Measurements from ENCODE around the gene BICD2. TPM values are rescaled to one million over a fixed set of nuclear protein-coding genes. Genes with fewer than 3 reads are reported as not detected.

Gene BICD2
- total RNA-seq, 1 donor from 2014 or later = 29.1 TPM

DNA sequence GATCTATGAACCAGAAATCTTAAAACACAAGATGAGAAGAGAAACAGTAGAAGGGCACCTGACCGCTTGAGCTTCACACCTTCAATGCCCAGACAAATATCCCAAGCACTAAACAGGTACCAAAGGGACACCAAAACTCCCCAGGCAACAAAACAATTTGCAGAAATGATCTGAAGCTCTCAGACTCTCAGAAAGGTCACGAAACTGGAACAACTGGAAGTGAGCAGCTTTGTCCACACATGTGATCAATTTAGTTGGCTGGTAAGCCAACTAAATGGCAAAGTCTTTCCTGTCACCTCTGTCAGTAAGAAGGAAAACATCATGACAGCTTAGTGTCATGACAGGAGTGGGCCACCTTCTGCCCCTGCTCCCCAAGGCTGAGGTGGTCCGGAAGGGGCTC, 98.8 kb downstream of the BICD2 start:
- Histone ChIP-seq H3K36me3 (peaks cover 0 to 8% of the 10 kb centered on the region in 2 donors), H3K27me3 (no peaks in the 10 kb centered on the region), H3K27ac (no peak overlapping the region), H3K4me3 (no peak overlapping the region), H3K9me3 (no peaks in the 10 kb centered on the region), H3K4me1 (peaks cover 0 to 11% of the 10 kb centered on the region in 2 donors)
- intact Hi-C loops (cut with DNase I) = no loop called here
- TF ChIP-seq CTCF (IDR thresholded peaks at IDR 0.05) = no peak
- no peak for DNase-seq (ENCODE audit: low spot score in 2 of 2)

- intact Hi-C loops (cut with DNase I) = no loop called here
- no peak for TF ChIP-seq CTCF (IDR thresholded peaks at IDR 0.05)
- Histone ChIP-seq H3K27me3 (no peaks in the 10 kb centered on the region), H3K4me1 (peaks cover 0 to 11% of the 10 kb centered on the region in 2 donors), H3K4me3 (no peak overlapping the region), H3K27ac (no peak overlapping the region), H3K36me3 (peaks cover 0 to 8% of the 10 kb centered on the region in 2 donors), H3K9me3 (no peaks in the 10 kb centered on the region)
- DNase-seq (ENCODE audit: low spot score in 2 of 2) = no peak
These were observed 100.1 kb downstream of the BICD2 start for GRCh38 chr9:92664394-92665152.

- intact Hi-C loops (cut with DNase I) = no loop called here
- no peaks in the 10 kb centered on the region for H3K9me3 ChIP-seq
- no peak for TF ChIP-seq CTCF (IDR thresholded peaks at IDR 0.05)
- DNase-seq (ENCODE audit: low spot score in 2 of 2) = no peak
- no peaks in the 10 kb centered on the region for H3K27me3 ChIP-seq
- no peak overlapping the region for H3K4me3 ChIP-seq
- H3K4me1 ChIP-seq = peaks cover 0 to 6% of the 10 kb centered on the region in 2 donors
- peaks cover 0 to 8% of the 10 kb centered on the region in 2 donors for H3K36me3 ChIP-seq
- no peak overlapping the region for H3K27ac ChIP-seq
These were observed 100.7 kb downstream of the BICD2 start for GRCh38 chr9:92663951-92664350.

GRCh38 chr9:92663126-92663525, 101.5 kb downstream of the BICD2 start:
- Histone ChIP-seq H3K4me3 (no peak overlapping the region), H3K36me3 (peaks cover 2 to 13% of the 10 kb centered on the region in 2 donors), H3K9me3 (no peaks in the 10 kb centered on the region), H3K27ac (no peak overlapping the region), H3K27me3 (no peaks in the 10 kb centered on the region), H3K4me1 (peaks cover 0 to 2% of the 10 kb centered on the region in 2 donors)
- TF ChIP-seq CTCF (IDR thresholded peaks at IDR 0.05) = no peak
- no peak for DNase-seq (ENCODE audit: low spot score in 2 of 2)
- intact Hi-C loops (cut with DNase I) = no loop called here

GRCh38 chr9:92661743-92662142, 102.9 kb downstream of the BICD2 start:
- Histone ChIP-seq H3K36me3 (peaks cover 7 to 15% of the 10 kb centered on the region in 2 donors), H3K9me3 (no peaks in the 10 kb centered on the region), H3K4me3 (no peak overlapping the region), H3K27ac (no peak overlapping the region), H3K27me3 (no peaks in the 10 kb centered on the region), H3K4me1 (no peaks in the 10 kb centered on the region)
- no peak for DNase-seq (ENCODE audit: low spot score in 2 of 2)
- TF ChIP-seq CTCF (IDR thresholded peaks at IDR 0.05) = no peak
- intact Hi-C loops (cut with DNase I) = no loop called here

Other genes with a start within 250 kb of the BICD2 start
- 20.1 TPM for gene ECM2, start 228.8 kb downstream of the BICD2 start, total RNA-seq
- gene IPPK, start 94.7 kb downstream of the BICD2 start, total RNA-seq = 28.0 TPM
- gene ZNF484, start 113.2 kb upstream of the BICD2 start, total RNA-seq = 16.9 TPM
- 20.8 TPM for gene FGD3, start 182.7 kb upstream of the BICD2 start, total RNA-seq

All from ascending aorta (tissue), 2 donors.